WI38 (cell line): Measurements from ENCODE around the gene SCN10A.

Experiments used
- H3K4me3 ChIP-seq: 2 replicates; pipeline ENCODE4 v1.5.1; 2011; ENCODE audit warnings: low read depth, mild to moderate bottlenecking, control low read depth, low read length
- CTCF ChIP-seq: IDR thresholded peaks from 2 replicates; pipeline ENCODE4 v1.5.1; 2012; ENCODE audit warnings: low read depth, mild to moderate bottlenecking, control low read depth, low read length

The SCN10A gene

GRCh38 chr3:38650248-38650951 is 165.6 kb downstream of the SCN10A start:
- TF ChIP-seq CTCF = no peak
- peak overlapping the region; percentile 72 for H3K4me3 ChIP-seq

- no peak for TF ChIP-seq CTCF
- H3K4me3 ChIP-seq = peak within 1 kb of the TSS; percentile 72
Observed at GRCh38 chr3:38649500-38650247, 166.3 kb downstream of the SCN10A start, which contains the start of gene SCN5A. SCN5A (minus strand) TSS chr3:38649687; CDS start chr3:38633307, 16,380 bp downstream.

GRCh38 chr3:38648659-38649499 is 167.1 kb downstream of the SCN10A start:
- no peak for TF ChIP-seq CTCF
- peak overlapping the region; percentile 72 for H3K4me3 ChIP-seq

- peak overlapping the region; percentile 72; the same call in 1 of the 2 replicates for H3K4me3 ChIP-seq
- TF ChIP-seq CTCF = no peak
Observed at GRCh38 chr3:38648024-38648658, 167.9 kb downstream of the SCN10A start.

GRCh38 chr3:38647217-38647970 is 168.6 kb downstream of the SCN10A start:
- no peak overlapping the region for H3K4me3 ChIP-seq
- TF ChIP-seq CTCF = no peak
